ENCODE measurements around the gene LANCL2.
"Not testable (repeated sequence)": the region's sequence is repeated elsewhere in the genome, so short reads cannot be mapped to it uniquely, and the experiment has no call there.

LANCL2 gene, protein sequence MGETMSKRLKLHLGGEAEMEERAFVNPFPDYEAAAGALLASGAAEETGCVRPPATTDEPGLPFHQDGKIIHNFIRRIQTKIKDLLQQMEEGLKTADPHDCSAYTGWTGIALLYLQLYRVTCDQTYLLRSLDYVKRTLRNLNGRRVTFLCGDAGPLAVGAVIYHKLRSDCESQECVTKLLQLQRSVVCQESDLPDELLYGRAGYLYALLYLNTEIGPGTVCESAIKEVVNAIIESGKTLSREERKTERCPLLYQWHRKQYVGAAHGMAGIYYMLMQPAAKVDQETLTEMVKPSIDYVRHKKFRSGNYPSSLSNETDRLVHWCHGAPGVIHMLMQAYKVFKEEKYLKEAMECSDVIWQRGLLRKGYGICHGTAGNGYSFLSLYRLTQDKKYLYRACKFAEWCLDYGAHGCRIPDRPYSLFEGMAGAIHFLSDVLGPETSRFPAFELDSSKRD

GRCh38 chr7:55365205-55365674 is at the start of gene LANCL2:
Gene LANCL2, plus strand, starts transcription at chr7:55365337. Its CDS starts 689 bp downstream, at chr7:55366026.
- no peak for DNase-seq (ENCODE audit: low spot score)

- no peak for DNase-seq (ENCODE audit: low spot score)
Measured at GRCh38 chr7:55325371-55325792, 39.8 kb upstream of the LANCL2 start.

- no peak for DNase-seq (ENCODE audit: low spot score)
Measured at GRCh38 chr7:55326081-55326835, 38.9 kb upstream of the LANCL2 start.

DNA sequence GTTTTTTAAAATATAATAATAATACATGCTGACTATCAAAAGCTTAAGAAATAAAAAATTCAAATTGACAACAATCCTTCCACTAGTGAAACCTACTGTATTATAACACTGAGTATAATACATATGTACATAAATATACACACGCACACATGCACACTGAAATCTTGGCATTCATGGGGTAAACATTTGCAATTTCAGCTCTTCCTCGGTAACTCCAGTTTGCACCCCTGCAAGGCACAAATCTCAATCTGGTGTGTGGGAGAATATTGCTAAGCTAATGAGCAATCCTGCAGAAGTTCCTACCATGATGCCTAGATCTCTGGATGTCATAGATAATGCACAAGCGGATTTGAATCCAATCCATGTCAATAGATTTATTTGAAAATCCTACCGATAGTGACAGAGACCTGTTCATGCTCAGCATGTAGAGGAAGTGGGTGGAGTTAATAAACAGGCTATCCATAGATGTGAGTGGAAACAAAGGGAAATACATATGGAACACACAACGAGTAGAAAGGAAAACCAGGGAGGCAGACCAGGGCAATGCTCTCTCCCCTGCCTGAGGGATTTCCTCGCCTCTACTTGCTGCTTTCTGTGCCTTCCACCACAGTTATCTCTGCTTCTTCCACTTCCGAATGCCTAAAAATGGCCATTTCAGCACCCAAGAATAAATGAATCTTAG is 38.1 kb upstream of the LANCL2 start:
- no peak for DNase-seq (ENCODE audit: low spot score)

GRCh38 chr7:55335151-55335550 is 30.0 kb upstream of the LANCL2 start:
- no peak for DNase-seq (ENCODE audit: low spot score)

DNA sequence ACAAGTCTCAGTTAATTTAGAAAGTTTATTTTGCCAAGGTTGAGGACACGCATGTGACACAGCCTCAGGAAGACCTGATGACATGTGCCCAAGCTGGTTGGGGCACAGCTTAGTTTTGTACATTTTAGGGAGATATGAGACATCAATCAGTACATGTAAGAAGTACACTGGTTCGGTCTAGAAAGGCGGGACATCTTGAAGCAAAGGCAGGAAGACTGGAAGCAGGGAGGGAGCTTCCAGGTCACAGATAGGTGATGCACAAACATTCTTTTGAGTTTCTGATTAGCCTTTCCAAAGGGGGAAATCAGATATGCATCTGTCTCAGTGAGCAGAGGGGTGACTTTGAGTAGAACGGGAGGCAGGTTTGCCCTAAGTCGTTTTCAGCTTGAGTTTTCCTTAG is 29.4 kb upstream of the LANCL2 start:
- no peak for DNase-seq (ENCODE audit: low spot score)

- no peak for DNase-seq (ENCODE audit: low spot score)
Measured at GRCh38 chr7:55336540-55336939, 28.6 kb upstream of the LANCL2 start.

- DNase-seq (ENCODE audit: low spot score): no peak
Measured at GRCh38 chr7:55339033-55340000, 25.8 kb upstream of the LANCL2 start.

DNA sequence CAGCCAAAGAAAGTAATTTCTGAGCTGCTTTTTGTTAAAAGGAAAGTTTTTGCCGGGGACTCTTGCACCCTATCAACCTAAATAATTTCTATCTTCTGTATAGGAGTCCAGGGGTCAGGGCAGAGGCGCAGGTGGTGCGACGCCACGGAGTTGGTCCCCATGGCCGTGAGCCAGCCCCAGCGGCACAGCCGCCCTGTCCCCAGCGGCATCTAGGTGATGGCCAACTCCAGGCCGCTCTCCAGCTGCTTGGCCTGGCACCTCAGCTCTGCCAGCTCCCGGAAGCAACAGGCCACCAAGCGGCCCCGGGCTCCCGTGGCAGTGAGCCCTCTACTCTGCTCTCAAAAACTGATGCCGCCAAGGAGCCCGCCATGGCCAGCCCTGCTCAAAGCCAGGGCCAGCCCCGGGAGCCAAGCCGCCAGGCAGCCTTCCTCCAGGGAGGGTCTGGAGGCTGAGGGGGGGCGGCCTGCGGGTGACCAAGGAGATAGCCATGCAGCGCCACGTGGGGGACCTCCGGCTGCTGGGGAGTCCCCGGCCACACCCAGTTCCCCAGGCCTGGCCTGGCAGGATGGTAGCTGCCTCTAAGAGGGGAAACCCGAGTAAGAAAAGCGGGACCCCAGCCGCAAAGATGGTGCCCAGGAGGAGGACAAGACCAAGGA is 22.8 kb upstream of the LANCL2 start:
- no peak for DNase-seq (ENCODE audit: low spot score)

DNA sequence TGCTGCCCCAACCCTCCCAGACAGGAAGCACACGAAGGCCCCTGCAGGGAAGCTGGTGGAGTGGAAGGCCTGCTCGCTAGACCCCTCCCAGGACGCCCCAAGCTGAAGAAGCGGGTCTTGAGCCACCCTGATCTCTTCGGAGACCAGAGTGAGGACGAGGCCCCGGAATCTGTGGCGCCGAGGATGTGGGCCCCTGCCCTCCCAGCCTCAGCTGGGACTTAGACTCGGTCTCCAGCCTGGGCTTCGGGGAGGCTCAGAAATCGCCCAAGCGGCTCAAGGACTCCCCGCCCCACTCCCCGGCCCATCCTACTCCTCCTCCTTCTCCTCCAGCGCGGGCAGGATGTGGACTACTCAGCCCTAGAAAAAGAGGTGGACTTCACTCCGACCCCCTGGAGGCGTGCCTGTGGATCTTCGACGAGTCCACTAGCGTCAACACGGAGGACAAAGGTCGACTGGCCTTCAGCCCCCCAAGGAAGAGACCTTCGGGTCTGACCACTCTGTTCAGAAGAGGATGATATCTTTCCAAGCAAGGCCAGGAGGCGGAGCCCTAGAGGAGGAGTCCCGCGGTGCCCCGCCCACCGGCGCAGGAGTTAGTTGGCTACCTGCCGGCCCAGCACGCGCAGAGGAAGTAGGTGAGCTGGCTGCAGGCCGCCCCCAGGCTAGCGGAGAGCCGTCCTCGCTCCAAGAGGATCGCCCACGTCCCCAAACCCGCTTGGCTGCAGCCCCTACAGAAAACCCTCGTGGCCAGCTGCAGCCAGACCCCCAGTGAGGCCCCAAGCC is 21.9 kb upstream of the LANCL2 start:
- no peak for DNase-seq (ENCODE audit: low spot score)

- DNase-seq (ENCODE audit: low spot score): no peak
Measured at GRCh38 chr7:55343860-55344606, 21.1 kb upstream of the LANCL2 start.

DNA sequence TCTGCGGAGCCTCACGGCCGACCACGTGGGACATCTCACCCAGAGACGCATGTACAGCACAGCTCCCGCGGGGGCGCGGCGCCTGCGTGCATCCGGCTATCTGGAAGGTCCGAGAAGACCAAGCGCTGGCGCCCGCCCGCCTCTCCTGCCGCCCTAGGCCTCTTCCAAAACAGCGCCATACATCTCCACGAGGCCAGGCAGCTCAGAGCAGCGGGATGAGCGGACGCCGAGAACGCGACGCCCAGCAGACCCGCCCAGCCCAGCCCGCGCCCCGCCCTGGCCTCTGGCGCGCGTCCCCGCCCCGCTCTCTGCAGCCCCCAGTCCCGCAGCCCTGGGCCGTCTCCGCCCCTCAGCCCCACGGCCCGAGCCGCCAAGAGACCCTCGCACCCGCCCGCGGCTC is 20.3 kb upstream of the LANCL2 start:
- DNase-seq (ENCODE audit: low spot score): no peak

GRCh38 chr7:55345292-55345691 is 19.8 kb upstream of the LANCL2 start:
- DNase-seq (ENCODE audit: low spot score): no peak

DNA sequence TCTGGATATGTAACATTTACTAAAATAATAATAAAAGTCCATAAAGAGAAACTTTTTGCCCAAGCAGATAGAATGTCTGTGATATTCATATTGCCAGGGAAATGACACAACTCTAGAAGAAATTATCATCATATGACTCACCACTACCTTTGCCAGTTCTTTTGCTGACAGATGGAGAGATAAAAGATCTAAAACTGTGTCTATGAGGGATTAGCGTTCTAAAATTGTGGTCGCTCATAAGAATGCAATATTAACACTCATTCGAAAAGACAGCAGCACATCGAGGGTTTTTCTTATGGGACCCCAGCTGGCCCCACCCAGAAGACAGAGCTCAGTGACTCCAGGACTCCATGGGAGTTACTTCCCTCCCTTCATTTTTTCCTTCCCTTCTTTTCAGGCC is 16.6 kb upstream of the LANCL2 start:
- DNase-seq (ENCODE audit: low spot score): no peak

DNA sequence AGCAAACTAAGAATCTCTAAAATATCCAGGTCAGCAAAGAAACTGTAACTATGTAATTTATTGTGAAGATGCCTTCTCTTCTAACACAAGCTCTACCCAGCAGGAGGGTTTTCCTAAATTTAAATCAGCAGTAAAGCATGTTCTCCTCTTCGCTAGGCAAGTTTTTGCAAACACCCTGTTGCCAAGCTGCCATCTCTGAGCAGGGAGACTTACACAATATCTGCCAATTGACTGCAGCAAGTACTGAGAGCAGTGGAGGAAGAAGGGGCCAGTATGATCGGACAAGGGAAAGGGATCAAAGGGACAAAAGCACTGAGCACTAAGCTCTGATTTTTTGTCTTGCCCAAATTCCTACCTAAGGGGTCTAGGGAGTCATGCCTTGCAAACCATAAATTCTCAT is 16.0 kb upstream of the LANCL2 start:
- DNase-seq (ENCODE audit: low spot score): no peak

- DNase-seq (ENCODE audit: low spot score): no peak
Measured at GRCh38 chr7:55350281-55350680, 14.9 kb upstream of the LANCL2 start.

GRCh38 chr7:55351263-55351662 is 13.9 kb upstream of the LANCL2 start:
- no peak for DNase-seq (ENCODE audit: low spot score)

GRCh38 chr7:55352947-55353273 is 12.2 kb upstream of the LANCL2 start:
- not testable (repeated sequence) for DNase-seq (ENCODE audit: low spot score)

GRCh38 chr7:55360486-55360885 is 4.7 kb upstream of the LANCL2 start:
- DNase-seq (ENCODE audit: low spot score): no peak

All from ecto neural progenitor cell (in vitro differentiated cells).